HCT116 (cell line): ENCODE results near the gene PJA2. TPM values are rescaled to one million over a fixed set of nuclear protein-coding genes. Genes with fewer than 3 reads are reported as not detected.

Experiments used
- ATAC-seq: fragments of 200-7000 bp; cut with Tn5 transposase; 2 replicates; pipeline ENCODE4 v1.9.1; 2020; ENCODE audit warnings: mild to moderate bottlenecking, moderate library complexity
- BruUV-seq: library from RNA; stranded (reverse); fragments of 400-500 nt; replicated peaks from 2 replicates; lab custom pipeline; 2021; lab: Mats Ljungman, UMichigan
- CTCF ChIA-PET: fragments of 300-600 bp; sonication (Branson Sonifier 250); formaldehyde crosslinking; loops from one replicate; lab custom pipeline; 2021; ENCODE audit warnings: antibody characterized with exemption; lab: Charles Lee
- POLR2A ChIA-PET: fragments of 300-600, 350-600 bp; sonication (Branson Sonifier 250); formaldehyde crosslinking; loops from one replicate; lab custom pipeline; 2021; ENCODE audit warnings: antibody characterized with exemption; lab: Charles Lee
- RAD21 ChIA-PET, 2 experiments: fragments of 300-600 bp; sonication (Branson Sonifier 250); formaldehyde crosslinking; loops; one replicate each; lab custom pipeline; 2023; ENCODE audit warnings: low total read pairs in 2 of 2; ENCODE audit not compliant: uncharacterized antibody in 2 of 2, unreplicated experiment in 2 of 2, low non-redundant PET in 1 of 2; lab: Charles Lee
- DNase-seq: peaks from one replicate; pipeline ENCODE4 v3.0.0-alpha.2; 2010; ENCODE audit warnings: low read depth, low spot score
- H2AFZ ChIP-seq: fragments of 200-600 bp; shearing (Covaris generic), sonication (generic); 2 replicates; pipeline ENCODE4 v1.6.1; 2017; ENCODE audit warnings: low read depth, mixed run types, mixed read lengths, antibody characterized with exemption, low read length; ENCODE audit not compliant: poor library complexity, severe bottlenecking
- H3K27ac ChIP-seq: 2 replicates; pipeline ENCODE4 v1.5.1; 2012; ENCODE audit warnings: low read depth, low read length
- H3K27me3 ChIP-seq: fragments of 200-600 bp; sonication (generic); 2 replicates; pipeline ENCODE4 v1.6.1; 2016; ENCODE audit warnings: mixed run types, low read length, mixed read lengths; ENCODE audit not compliant: insufficient read depth
- H3K36me3 ChIP-seq, 2 experiments: fragments of 200-500 bp in 1 of 2; fragments of 200-600 bp in 1 of 2; sonication (Bioruptor generic) in 1 of 2; sonication (generic) in 1 of 2; 2 replicates each; pipeline versions ENCODE4 v1.5.1 to v1.6.1; 2014 to 2016; ENCODE audit warnings: low read length in 2 of 2, inconsistent platforms in 1 of 2, mixed read lengths in 1 of 2, mixed run types in 1 of 2; ENCODE audit not compliant: insufficient read depth in 2 of 2, control insufficient read depth in 1 of 2
- H3K4me1 ChIP-seq, 2 experiments: fragments of 200-600 bp in 1 of 2; sonication (generic) in 1 of 2; 2 replicates each; pipeline versions ENCODE4 v1.5.1 to v1.6.1; 2012 to 2017; ENCODE audit warnings: low read length in 2 of 2, inconsistent platforms in 1 of 2, mild to moderate bottlenecking in 1 of 2, mixed read lengths in 1 of 2, mixed run types in 1 of 2, moderate library complexity in 1 of 2; ENCODE audit not compliant: insufficient read depth in 2 of 2, control insufficient read depth in 1 of 2
- H3K4me2 ChIP-seq: fragments of 200-600 bp; sonication (generic); 2 replicates; pipeline ENCODE4 v1.6.1; 2017; ENCODE audit warnings: mixed run types, low read length, mixed read lengths
- H3K4me3 ChIP-seq, 2 experiments: fragments of 200-600 bp in 1 of 2; sonication (generic) in 1 of 2; replicated peaks in 1 of 2; 2 replicates each; pipeline ENCODE4 v1.5.1; 2011 to 2016; ENCODE audit warnings: low read length in 2 of 2, control low read depth in 1 of 2, low read depth in 1 of 2, mild to moderate bottlenecking in 1 of 2, mixed read lengths in 1 of 2, mixed run types in 1 of 2
- H3K79me2 ChIP-seq: fragments of 200-600 bp; sonication (generic); 2 replicates; pipeline ENCODE4 v1.6.1; 2017; ENCODE audit warnings: mild to moderate bottlenecking, mixed run types, low read length, moderate library complexity, mixed read lengths; ENCODE audit not compliant: insufficient read depth
- H3K9ac ChIP-seq: fragments of 200-600 bp; sonication (generic); 2 replicates; pipeline ENCODE4 v1.6.1; 2016; ENCODE audit warnings: low read length, mixed read lengths
- H3K9me2 ChIP-seq: fragments of 200-600 bp; sonication (generic), shearing (Covaris generic); 2 replicates; pipeline ENCODE4 v1.6.1; 2017; ENCODE audit warnings: mixed run types, mild to moderate bottlenecking, moderate library complexity; ENCODE audit not compliant: insufficient read depth
- H3K9me3 ChIP-seq, 2 experiments: fragments of 200-500 bp in 1 of 2; fragments of 200-600 bp in 1 of 2; sonication (Bioruptor generic) in 1 of 2; sonication (generic) in 1 of 2; 2 replicates each; pipeline ENCODE4 v1.6.1; 2014 to 2017; ENCODE audit warnings: low read length in 2 of 2, mixed read lengths in 2 of 2, inconsistent platforms in 1 of 2, low read depth in 1 of 2, mild to moderate bottlenecking in 1 of 2, mixed run types in 1 of 2, moderate library complexity in 1 of 2; ENCODE audit not compliant: control insufficient read depth in 1 of 2, insufficient read depth in 1 of 2
- H4K20me1 ChIP-seq: fragments of 200-600 bp; sonication (generic), shearing (Covaris generic); 2 replicates; pipeline ENCODE4 v1.6.1; 2017; ENCODE audit warnings: mixed run types, mild to moderate bottlenecking, moderate library complexity; ENCODE audit not compliant: insufficient read depth
- CBX3 ChIP-seq: IDR thresholded peaks from 2 replicates; pipeline ENCODE4 v1.6.1; 2012; ENCODE audit warnings: low read depth
- EGR1 ChIP-seq: IDR thresholded peaks from 2 replicates; pipeline ENCODE4 v1.6.1; 2012; ENCODE audit warnings: low read depth
- EZH2phosphoT487 ChIP-seq: fragments of 200-600 bp; IDR thresholded peaks from 2 replicates; pipeline ENCODE4 v1.6.1; 2018; ENCODE audit warnings: antibody characterized with exemption, borderline replicate concordance
- JUND ChIP-seq: IDR thresholded peaks from 2 replicates; pipeline ENCODE4 v1.6.1; 2012
- POLR2AphosphoS5 ChIP-seq: IDR thresholded peaks from 2 replicates; pipeline ENCODE4 v1.6.1; 2011; ENCODE audit warnings: mild to moderate bottlenecking, low read depth, low read length, moderate library complexity
- SP1 ChIP-seq: IDR thresholded peaks from 2 replicates; pipeline ENCODE4 v1.6.1; 2012; ENCODE audit warnings: low read depth
- SRF ChIP-seq: IDR thresholded peaks from 2 replicates; pipeline ENCODE4 v1.6.1; 2012; ENCODE audit warnings: low read depth
- ZFX ChIP-seq: fragments of 450-650 bp; IDR thresholded peaks from 2 replicates; pipeline ENCODE4 v1.6.1; 2017
- ZNF274 ChIP-seq: fragments of 200-500 bp; sonication (Bioruptor generic); IDR thresholded peaks from 2 replicates; pipeline ENCODE4 v1.6.1; 2014; ENCODE audit warnings: mild to moderate bottlenecking, low read depth, low read length, inconsistent platforms
- intact Hi-C: fragments of 100-400 bp; cut with micrococcal nuclease; formaldehyde crosslinking; loops from 2 replicates; pipeline ENCODE4 v1.10.0; 2022
- total RNA-seq: library from RNA; stranded (reverse); gene quantifications from one replicate; pipeline ENCODE4 v1.2.1, GENCODE V29; 2021; ENCODE audit not compliant: unreplicated experiment
- TF ChIP-seq, protein P1 (sequence below): IDR thresholded peaks from 2 replicates; pipeline ENCODE4 v1.6.1; 2012; ENCODE audit warnings: low read depth
- TF ChIP-seq, protein P2 (sequence below): IDR thresholded peaks from 2 replicates; pipeline ENCODE4 v1.6.1; 2011; ENCODE audit warnings: mild to moderate bottlenecking, low read length, moderate library complexity; ENCODE audit not compliant: insufficient replicate concordance; ENCODE audit errors: extremely low read depth

Gene PJA2
- total RNA-seq, 1 experiment from 2014 or later, result 38.4 TPM

DNA sequence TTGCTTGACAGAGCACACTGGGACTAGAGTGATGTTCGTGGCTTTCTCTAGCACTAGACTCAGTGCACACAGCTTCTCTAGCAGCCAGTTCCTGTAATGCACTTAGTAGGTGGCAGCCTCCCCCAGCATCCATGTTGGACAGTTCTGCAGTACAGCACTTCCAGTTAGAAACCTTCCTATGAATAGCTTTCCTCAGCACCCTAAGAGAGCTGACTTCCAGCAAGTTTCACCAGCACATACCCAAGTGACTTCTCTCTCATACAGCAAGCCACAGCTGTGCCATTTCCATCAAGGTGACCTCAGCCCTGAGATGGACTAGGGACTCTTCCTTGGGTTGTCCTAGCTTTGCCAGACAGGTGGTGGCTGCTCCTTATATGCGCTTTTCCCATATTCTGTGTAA, 60.4 kb downstream of the PJA2 start:
- ChIA-PET CTCF (no interaction called here), RAD21 (no interaction called here), POLR2A (no interaction called here)
- Histone ChIP-seq H3K27ac (no peak overlapping the region), H3K4me1 (no peaks in the 10 kb centered on the region), H3K36me3 (no peaks in the 10 kb centered on the region), H3K4me2 (no peak overlapping the region), H3K9me3 (no peaks in the 10 kb centered on the region), H4K20me1 (no peaks in the 10 kb centered on the region), H3K79me2 (no peaks in the 10 kb centered on the region), H2AFZ (no peak overlapping the region), H3K9ac (no peak overlapping the region), H3K27me3 (no peaks in the 10 kb centered on the region), H3K4me3 (no peak overlapping the region), H3K9me2 (no peaks in the 10 kb centered on the region)
- ATAC-seq, result no peak
- no TSS peak for BruUV-seq
- TF ChIP-seq POLR2AphosphoS5 (no peak), EGR1 (no peak), EZH2phosphoT487 (no peak), ZNF274 (no peak), SRF (no peak), ZFX (no peak), CBX3 (no peak), JUND (no peak), SP1 (no peak)
- TF ChIP-seq, protein P1, sequence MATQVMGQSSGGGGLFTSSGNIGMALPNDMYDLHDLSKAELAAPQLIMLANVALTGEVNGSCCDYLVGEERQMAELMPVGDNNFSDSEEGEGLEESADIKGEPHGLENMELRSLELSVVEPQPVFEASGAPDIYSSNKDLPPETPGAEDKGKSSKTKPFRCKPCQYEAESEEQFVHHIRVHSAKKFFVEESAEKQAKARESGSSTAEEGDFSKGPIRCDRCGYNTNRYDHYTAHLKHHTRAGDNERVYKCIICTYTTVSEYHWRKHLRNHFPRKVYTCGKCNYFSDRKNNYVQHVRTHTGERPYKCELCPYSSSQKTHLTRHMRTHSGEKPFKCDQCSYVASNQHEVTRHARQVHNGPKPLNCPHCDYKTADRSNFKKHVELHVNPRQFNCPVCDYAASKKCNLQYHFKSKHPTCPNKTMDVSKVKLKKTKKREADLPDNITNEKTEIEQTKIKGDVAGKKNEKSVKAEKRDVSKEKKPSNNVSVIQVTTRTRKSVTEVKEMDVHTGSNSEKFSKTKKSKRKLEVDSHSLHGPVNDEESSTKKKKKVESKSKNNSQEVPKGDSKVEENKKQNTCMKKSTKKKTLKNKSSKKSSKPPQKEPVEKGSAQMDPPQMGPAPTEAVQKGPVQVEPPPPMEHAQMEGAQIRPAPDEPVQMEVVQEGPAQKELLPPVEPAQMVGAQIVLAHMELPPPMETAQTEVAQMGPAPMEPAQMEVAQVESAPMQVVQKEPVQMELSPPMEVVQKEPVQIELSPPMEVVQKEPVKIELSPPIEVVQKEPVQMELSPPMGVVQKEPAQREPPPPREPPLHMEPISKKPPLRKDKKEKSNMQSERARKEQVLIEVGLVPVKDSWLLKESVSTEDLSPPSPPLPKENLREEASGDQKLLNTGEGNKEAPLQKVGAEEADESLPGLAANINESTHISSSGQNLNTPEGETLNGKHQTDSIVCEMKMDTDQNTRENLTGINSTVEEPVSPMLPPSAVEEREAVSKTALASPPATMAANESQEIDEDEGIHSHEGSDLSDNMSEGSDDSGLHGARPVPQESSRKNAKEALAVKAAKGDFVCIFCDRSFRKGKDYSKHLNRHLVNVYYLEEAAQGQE, result no peak
- TF ChIP-seq, protein P2, sequence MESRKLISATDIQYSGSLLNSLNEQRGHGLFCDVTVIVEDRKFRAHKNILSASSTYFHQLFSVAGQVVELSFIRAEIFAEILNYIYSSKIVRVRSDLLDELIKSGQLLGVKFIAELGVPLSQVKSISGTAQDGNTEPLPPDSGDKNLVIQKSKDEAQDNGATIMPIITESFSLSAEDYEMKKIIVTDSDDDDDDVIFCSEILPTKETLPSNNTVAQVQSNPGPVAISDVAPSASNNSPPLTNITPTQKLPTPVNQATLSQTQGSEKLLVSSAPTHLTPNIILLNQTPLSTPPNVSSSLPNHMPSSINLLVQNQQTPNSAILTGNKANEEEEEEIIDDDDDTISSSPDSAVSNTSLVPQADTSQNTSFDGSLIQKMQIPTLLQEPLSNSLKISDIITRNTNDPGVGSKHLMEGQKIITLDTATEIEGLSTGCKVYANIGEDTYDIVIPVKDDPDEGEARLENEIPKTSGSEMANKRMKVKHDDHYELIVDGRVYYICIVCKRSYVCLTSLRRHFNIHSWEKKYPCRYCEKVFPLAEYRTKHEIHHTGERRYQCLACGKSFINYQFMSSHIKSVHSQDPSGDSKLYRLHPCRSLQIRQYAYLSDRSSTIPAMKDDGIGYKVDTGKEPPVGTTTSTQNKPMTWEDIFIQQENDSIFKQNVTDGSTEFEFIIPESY, result no peak
- no peak for DNase-seq
- intact Hi-C loops, result no loop called here
